Measurements from ENCODE around the gene NECTIN2.
"Not testable (repeated sequence)": the region's sequence is repeated elsewhere in the genome, so short reads cannot be mapped to it uniquely, and the experiment has no call there.

The NECTIN2 gene

DNA sequence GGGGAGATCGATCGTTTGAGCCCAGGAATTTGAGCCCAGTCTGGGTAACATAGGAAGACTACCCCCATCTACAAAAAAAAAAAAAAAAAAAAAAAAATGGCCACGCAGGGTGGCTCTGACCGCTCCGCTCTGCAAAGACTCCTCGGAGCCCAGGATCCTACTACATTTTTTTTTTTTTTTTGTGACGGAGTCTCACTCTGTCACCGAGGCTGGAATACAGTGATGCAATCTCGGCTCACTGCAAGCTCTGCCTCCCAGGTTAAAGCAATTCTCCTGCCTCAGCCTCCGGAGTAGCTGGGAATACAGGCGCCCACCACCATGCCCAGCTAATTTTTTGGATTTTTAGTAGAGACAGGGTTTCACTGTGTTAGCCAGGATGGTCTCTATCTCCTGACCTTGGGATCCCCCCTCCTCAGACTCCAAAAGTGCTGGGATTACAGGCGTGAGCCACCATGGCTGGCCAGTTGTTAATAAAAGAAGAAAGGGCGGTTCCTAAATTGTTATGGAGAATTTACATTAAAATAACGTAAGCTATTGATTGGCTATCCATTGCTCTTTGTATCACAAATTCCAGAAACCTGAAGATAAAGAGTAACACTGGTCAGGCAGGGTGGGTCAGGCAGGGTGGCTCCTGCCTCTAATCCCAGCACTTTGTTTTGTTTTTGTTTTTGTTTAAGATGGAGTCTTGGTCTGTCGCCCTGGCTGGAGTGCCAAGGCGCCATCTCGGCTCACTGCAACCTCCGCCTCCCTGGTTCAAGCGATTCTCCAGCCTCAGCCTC, 36.7 kb downstream of the NECTIN2 start:
- not testable (repeated sequence) for DNase-seq (ENCODE audit: low read depth in 4 of 4, low spot score in 1 of 4)

- no peak for DNase-seq (ENCODE audit: low read depth in 4 of 4, low spot score in 1 of 4)
Measured at GRCh38 chr19:44883922-44884321, 37.8 kb downstream of the NECTIN2 start.

DNA sequence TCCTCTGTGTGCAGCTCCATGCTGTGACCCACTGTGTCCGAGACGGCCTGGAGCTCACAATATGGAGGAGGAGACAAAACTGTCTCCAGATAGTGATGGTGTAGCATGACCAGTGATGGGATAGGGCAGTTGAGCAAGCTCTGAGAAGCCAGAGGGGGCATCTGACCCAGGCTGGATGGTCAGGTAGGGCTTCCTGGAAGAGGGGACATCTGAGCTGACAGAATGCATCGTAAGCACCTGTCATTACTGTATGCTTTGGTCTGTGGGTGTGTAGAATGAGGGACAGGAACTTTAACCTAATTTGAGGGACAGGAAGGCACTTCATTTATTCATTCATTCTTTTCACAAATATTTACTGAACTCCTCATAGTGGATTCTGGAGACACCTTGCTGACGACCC, 38.5 kb downstream of the NECTIN2 start:
- DNase-seq (ENCODE audit: low read depth in 4 of 4, low spot score in 1 of 4) = no peak

GRCh38 chr19:44886141-44886540, 40.0 kb downstream of the NECTIN2 start:
- no peak for DNase-seq (ENCODE audit: low read depth in 4 of 4, low spot score in 1 of 4)

- DNase-seq (ENCODE audit: low read depth in 4 of 4, low spot score in 1 of 4) = no peak
Measured at GRCh38 chr19:44887648-44888047, 41.6 kb downstream of the NECTIN2 start.

DNA sequence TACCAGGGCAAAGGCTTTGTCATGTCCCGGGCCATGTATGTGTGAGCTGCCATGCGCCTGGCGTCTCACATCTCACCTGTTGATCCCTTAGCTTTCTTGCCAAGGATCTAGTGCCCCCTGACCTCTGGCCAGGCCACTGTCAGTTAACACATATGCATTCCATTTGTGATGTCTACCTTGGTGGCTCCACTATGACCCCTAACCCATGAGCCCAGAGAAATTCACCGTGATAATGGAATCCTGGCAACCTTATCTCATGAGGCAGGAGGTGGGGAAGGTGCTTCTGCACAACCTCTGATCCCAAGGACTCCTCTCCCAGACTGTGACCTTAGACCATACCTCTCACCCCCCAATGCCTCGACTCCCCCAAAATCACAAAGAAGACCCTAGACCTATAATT, 42.2 kb downstream of the NECTIN2 start:
- DNase-seq (ENCODE audit: low read depth in 4 of 4, low spot score in 1 of 4) = not testable (repeated sequence)

DNA sequence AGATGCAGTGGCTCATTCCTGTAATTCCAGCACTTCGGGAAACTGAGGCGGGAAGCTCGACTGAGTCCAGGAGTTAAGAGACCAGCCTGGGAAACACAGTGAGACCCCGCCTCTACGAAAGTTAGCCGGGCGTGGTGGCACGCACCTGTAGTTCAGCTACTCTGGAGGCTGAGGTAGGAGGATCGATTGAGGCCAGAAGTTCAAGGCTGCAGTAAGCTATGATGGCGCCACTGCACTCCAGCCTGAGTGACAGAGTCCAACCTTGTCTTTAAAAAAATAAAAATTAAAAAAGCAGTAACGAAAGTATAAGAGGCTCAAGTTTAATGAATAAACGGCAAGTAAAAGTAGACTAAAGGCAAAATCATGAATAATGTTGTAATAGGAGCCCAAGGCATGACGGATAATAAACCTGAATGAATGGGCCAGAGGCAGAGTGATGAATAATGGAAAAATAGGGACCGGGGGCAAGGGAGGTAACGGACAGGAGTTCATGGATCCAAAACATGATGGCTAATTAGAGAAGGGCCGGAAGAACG, 43.8 kb downstream of the NECTIN2 start:
- DNase-seq (ENCODE audit: low read depth in 4 of 4, low spot score in 1 of 4) = no peak

DNA sequence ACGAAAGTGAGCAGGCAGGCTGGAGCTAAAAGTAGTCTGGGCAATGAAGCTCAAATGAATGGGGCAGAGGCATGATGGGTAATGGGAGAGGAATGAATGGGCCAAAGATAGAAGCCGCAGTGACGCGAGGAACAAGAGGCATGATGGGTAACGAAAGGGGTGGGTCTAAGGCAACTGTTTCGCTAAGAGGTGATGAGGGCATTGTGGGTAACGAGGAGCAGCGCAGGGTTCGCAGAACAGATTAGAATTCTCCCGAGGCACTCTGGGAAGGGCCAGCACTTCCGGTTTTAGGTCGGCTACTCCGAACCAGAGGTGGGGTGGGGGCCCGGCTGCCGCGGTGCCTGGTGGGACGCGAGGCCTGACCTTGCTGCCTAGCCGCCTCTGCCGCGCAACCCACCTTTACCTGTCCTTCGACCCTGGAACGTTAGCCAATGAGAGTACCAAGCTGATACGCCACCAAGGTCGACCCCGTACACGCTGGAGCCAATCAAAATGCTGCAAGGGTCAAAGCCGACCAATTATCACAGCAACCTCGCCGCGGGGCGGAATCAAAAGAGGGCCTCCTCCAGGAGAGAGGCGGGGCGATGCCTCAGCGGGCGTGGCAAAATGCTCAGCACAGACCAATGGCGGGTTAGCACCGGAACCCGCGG, 44.4 kb downstream of the NECTIN2 start:
- DNase-seq (ENCODE audit: low read depth in 4 of 4, low spot score in 1 of 4) = peak in 1 of 4 experiments; percentile 98

DNA sequence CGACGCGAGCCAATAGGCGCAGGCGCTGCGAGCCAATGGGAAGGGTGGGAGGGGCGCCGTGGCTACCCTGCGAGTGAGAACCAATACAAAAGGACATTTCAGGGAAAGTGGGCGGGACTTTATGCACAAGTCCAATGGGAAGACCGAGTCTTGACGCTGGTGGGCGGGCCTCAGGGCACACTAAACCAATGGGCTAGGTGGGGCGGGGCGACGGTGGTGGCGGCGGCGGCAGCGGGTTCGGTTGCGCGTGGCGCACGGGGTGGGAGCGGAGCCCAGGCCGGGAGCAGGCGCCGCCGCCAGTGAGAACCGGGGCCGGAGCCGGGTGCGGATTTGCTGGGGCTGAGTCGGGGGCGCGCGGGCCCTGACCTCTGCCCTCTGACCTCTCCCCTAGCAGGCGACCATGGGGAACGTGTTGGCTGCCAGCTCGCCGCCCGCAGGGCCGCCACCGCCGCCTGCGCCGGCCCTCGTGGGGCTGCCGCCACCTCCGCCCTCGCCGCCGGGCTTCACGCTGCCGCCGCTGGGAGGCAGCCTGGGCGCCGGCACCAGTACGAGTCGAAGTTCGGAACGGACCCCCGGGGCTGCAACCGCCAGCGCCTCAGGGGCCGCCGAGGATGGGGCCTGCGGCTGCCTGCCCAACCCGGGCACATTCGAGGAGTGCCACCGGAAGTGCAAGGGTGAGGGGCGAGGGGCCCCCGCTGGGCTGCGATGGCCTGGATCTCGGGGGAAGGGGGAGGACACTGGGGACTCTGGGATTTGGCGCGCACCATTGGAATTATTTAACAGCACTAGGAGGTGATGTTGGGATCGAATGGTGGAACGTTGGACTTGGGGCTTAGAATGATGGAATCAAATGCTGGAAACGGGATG, 45.2 kb downstream of the NECTIN2 start, which contains the start of gene TOMM40:
TSS of gene TOMM40 (plus strand) at position 239 of the 867 bp plus-strand sequence. CDS start at position 401, 162 bp downstream.
- DNase-seq (ENCODE audit: low read depth in 4 of 4, low spot score in 1 of 4) = peak in 3 of 4 experiments; percentile 100

DNA sequence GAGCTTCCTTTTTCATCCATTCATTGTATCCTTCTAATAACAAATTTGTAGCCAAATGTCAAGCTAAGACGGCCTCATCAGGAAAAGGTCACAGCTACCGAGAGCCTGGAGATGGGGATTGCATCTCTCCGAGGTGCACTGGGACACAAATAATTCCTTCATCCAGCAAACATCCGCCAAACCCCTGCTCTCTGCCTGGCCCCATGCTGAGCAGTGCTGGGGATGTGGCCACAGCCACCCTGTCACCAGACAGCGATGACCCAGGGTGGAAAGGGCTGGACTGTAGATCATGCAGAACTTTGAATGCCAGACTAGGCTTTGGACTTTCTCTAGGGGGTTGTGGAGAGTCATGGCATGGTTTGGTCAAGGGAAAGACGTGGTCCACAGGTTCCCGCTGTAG, 46.8 kb downstream of the NECTIN2 start:
- DNase-seq (ENCODE audit: low read depth in 4 of 4, low spot score in 1 of 4) = no peak

DNA sequence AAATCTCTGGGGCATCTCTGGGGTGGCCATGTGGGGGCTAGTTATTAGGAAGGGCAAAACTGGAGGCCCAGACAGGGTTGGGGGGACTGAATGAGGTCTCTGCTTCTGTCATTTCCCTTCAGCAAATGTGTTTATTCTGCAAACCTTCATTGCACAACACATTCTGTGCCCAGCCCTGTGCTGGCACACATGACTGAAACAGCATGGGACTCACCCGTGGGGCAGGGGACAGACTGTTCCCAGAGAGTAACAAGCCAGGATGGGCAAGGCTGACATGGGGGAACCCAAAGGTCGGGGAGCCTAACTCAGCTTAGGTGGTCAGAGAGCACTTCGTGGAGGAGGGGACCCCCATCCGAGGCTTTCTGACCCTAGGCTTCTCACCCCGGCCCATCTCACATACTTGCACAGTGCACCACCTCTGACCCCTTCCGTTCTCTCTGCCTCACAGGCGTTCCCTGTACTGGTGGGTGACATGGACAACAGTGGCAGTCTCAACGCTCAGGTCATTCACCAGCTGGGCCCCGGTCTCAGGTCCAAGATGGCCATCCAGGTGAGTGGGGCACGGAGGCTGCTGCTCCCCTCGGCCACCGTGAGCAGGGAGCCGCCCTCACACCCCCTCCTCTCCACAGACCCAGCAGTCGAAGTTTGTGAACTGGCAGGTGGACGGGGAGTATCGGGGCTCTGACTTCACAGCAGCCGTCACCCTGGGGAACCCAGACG, 47.4 kb downstream of the NECTIN2 start:
- no peak for DNase-seq (ENCODE audit: low read depth in 4 of 4, low spot score in 1 of 4)

GRCh38 chr19:44894052-44894400, 47.9 kb downstream of the NECTIN2 start:
- no peak for DNase-seq (ENCODE audit: low read depth in 4 of 4, low spot score in 1 of 4)

GRCh38 chr19:44894946-44895345, 48.8 kb downstream of the NECTIN2 start:
- DNase-seq (ENCODE audit: low read depth in 4 of 4, low spot score in 1 of 4) = no peak

GRCh38 chr19:44897835-44898234, 51.7 kb downstream of the NECTIN2 start:
- DNase-seq (ENCODE audit: low read depth in 4 of 4, low spot score in 1 of 4) = no peak

DNA sequence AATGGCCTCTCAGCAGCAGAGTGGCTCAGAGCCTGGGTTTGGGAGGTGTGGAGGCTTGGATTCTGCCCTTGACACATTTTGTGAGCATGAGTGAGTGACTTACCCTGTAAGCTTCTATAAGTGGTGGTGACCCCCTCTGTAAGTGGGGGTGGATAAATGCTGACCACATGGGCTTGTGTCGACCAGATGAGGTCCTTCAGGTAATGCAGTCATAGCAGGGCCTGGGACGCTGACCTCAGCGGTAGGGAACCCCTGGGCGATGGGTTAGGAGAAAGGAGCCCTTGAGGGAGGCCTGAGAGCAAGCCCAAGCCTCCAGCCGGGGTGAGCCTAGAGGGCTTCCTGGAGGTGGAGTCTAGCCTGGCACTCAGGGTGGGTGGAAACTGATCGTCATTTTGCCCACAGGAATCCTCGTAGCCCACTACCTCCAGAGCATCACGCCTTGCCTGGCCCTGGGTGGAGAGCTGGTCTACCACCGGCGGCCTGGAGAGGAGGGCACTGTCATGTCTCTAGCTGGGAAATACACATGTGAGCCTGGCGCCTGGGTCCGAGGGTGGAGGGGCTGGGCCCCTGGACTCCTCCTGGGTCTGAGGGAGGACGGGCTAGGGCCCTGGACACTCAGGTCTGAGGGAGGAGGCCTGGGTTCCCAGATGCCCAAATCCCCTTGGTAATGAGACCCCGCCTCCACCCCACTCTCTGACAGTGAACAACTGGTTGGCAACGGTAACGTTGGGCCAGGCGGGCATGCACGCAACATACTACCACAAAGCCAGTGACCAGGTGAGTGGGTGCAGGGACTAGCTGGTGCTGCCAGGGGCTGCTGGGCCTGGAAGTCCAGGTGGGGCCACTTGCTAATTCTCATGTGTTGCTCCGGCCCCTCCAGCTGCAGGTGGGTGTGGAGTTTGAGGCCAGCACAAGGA, 54.5 kb downstream of the NECTIN2 start:
- DNase-seq (ENCODE audit: low read depth in 4 of 4, low spot score in 1 of 4) = no peak

DNA sequence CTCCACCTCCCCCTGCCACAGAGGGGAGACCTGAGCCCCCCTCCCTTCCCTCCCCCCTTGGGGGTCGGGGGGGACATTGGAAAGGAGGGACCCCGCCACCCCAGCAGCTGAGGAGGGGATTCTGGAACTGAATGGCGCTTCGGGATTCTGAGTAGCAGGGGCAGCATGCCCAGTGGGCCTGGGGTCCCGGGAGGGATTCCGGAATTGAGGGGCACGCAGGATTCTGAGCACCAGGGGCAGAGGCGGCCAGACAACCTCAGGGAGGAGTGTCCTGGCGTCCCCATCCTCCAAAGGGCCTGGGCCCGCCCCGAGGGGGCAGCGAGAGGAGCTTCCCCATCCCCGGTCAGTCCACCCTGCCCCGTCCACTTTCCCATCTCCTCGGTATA, 57.1 kb downstream of the NECTIN2 start:
- no peak for DNase-seq (ENCODE audit: low read depth in 4 of 4, low spot score in 1 of 4)

GRCh38 chr19:44903602-44904425, 57.7 kb downstream of the NECTIN2 start:
- peak; percentile 52 to 74 (median 63) for DNase-seq (ENCODE audit: low read depth in 4 of 4, low spot score in 1 of 4)

DNA sequence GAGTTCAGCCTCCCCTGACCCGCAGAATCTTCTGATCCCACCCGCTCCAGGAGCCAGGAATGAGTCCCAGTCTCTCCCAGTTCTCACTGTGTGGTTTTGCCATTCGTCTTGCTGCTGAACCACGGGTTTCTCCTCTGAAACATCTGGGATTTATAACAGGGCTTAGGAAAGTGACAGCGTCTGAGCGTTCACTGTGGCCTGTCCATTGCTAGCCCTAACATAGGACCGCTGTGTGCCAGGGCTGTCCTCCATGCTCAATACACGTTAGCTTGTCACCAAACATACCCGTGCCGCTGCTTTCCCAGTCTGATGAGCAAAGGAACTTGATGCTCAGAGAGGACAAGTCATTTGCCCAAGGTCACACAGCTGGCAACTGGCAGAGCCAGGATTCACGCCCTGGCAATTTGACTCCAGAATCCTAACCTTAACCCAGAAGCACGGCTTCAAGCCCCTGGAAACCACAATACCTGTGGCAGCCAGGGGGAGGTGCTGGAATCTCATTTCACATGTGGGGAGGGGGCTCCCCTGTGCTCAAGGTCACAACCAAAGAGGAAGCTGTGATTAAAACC, 58.4 kb downstream of the NECTIN2 start:
- DNase-seq (ENCODE audit: low read depth in 4 of 4, low spot score in 1 of 4) = no peak

Data from stimulated activated CD4-positive, alpha-beta T cell treated with anti-CD3 and anti-CD28 coated beads, Interleukin-1b, Interleukin-23, amount 100 ng/mL, for 24 hours (primary cell).